CD4-positive, alpha-beta T cell (primary cell): ENCODE results near the gene DNASE1L3. TPM values are rescaled to one million over a fixed set of nuclear protein-coding genes. Genes with fewer than 3 reads are reported as not detected.

Source experiments
- ATAC-seq: fragments of 200-7000 bp; cut with Tn5 transposase; one replicate; pipeline ENCODE4 v1.10.0; 2022; ENCODE audit warnings: mild to moderate bottlenecking; ENCODE audit not compliant: poor library complexity
- CTCF ChIA-PET: fragments of 350-600 bp; sonication (Branson Sonifier 250); formaldehyde crosslinking; loops from one replicate; lab custom pipeline; 2021; ENCODE audit warnings: antibody characterized with exemption, inconsistent platforms; lab: Charles Lee
- POLR2A ChIA-PET: fragments of 350-600 bp; sonication (Branson Sonifier 250); formaldehyde crosslinking; loops from one replicate; lab custom pipeline; 2021; ENCODE audit warnings: antibody characterized with exemption, inconsistent platforms; lab: Charles Lee
- DNase-seq, 14 experiments: peaks; one replicate each; pipeline ENCODE4 v3.0.0-alpha.2; 2013 to 2020; ENCODE audit warnings: mixed read lengths in 2 of 14
- H3K27ac ChIP-seq, 2 donors: one replicate each; pipeline versions ENCODE4 v1.5.1 to v1.7.0; 2013; ENCODE audit warnings: low read length in 2 of 2, low read depth in 1 of 2, mild to moderate bottlenecking in 1 of 2
- H3K27me3 ChIP-seq, 2 experiments: 1 replicate in 1 of 2; 2 replicates in 1 of 2; pipeline versions ENCODE4 v1.6.1 to v1.7.0; 2013; ENCODE audit warnings: low read length in 2 of 2, control low read depth in 1 of 2, mild to moderate bottlenecking in 1 of 2, moderate library complexity in 1 of 2; ENCODE audit not compliant: insufficient read depth in 2 of 2, control insufficient read depth in 1 of 2
- H3K36me3 ChIP-seq: one replicate; pipeline ENCODE4 v1.6.1; 2013; ENCODE audit warnings: low read length, control low read depth; ENCODE audit not compliant: insufficient read depth
- H3K4me1 ChIP-seq: one replicate; pipeline ENCODE4 v1.6.1; 2013; ENCODE audit warnings: low read length, control low read depth; ENCODE audit not compliant: insufficient read depth
- H3K4me3 ChIP-seq: one replicate; pipeline ENCODE4 v1.5.1; 2013; ENCODE audit warnings: mild to moderate bottlenecking, low read length, moderate library complexity
- H3K9me3 ChIP-seq, 2 experiments: 1 replicate in 1 of 2; 2 replicates in 1 of 2; pipeline versions ENCODE4 v1.6.1 to v1.7.0; 2013; ENCODE audit warnings: low read length in 2 of 2, mild to moderate bottlenecking in 2 of 2, control low read depth in 1 of 2, moderate library complexity in 1 of 2; ENCODE audit not compliant: control insufficient read depth in 1 of 2, insufficient read depth in 1 of 2
- H3K27ac Mint-ChIP-seq: one replicate; pipeline ENCODE4 v1.8.0; 2020; ENCODE audit warnings: mixed read lengths
- H3K27me3 Mint-ChIP-seq: one replicate; pipeline ENCODE4 v1.8.0; 2021; ENCODE audit warnings: mixed read lengths
- H3K36me3 Mint-ChIP-seq: one replicate; pipeline ENCODE4 v1.8.0; 2021; ENCODE audit warnings: low read depth, mixed read lengths
- H3K4me1 Mint-ChIP-seq: one replicate; pipeline ENCODE4 v1.8.0; 2021; ENCODE audit warnings: low read depth, mixed read lengths
- H3K4me3 Mint-ChIP-seq: one replicate; pipeline ENCODE4 v1.8.0; 2020; ENCODE audit warnings: mild to moderate bottlenecking, mixed read lengths
- H3K9me3 Mint-ChIP-seq: one replicate; pipeline ENCODE4 v1.8.0; 2020; ENCODE audit warnings: mixed read lengths
- CTCF ChIP-seq: fragments of 200-600 bp; IDR thresholded peaks from one replicate; pipeline ENCODE4 v1.8.0; 2022; ENCODE audit warnings: antibody characterized with exemption, mild to moderate bottlenecking
- intact Hi-C, 2 experiments: fragments of 100-400 bp; cut with DNase I in 1 of 2; cut with micrococcal nuclease in 1 of 2; formaldehyde crosslinking; loops; one replicate each; pipeline versions ENCODE4 v1.15.1 to v1.9.0; 2023 to 2025; cut with DNase I, micrococcal nuclease
- total RNA-seq, 174 experiments: library from RNA in 2 of 174; stranded (reverse) in 2 of 174; gene quantifications; one replicate each; pipeline ENCODE4 v1.2.3 and lab custom pipeline; 2021 to 2026

Gene DNASE1L3
- total RNA-seq, 2 experiments from 2014 or later, result 0.53 to 0.80 TPM

- Mint-ChIP-seq H3K4me1 (no peaks in the 10 kb centered on the region), H3K36me3 (no peaks in the 10 kb centered on the region), H3K9me3 (no peaks in the 10 kb centered on the region), H3K27ac (no peak overlapping the region), H3K27me3 (peaks cover 19% of the 10 kb centered on the region), H3K4me3 (no peak overlapping the region)
- DNase-seq (no peak), ATAC-seq (no peak)
- Histone ChIP-seq H3K36me3 (no peaks in the 10 kb centered on the region), H3K4me1 (peaks cover 6% of the 10 kb centered on the region), H3K27ac (no peak overlapping the region), H3K9me3 (peaks cover 8% of the 10 kb centered on the region in 2 experiments), H3K4me3 (no peak overlapping the region), H3K27me3 (peaks cover 0 to 8% of the 10 kb centered on the region in 2 experiments)
- CTCF ChIA-PET, result no interaction called here
- POLR2A ChIA-PET, result no interaction called here
- TF ChIP-seq CTCF, result no peak
- intact Hi-C loops, result no loop called here
Measured at GRCh38 chr3:58200121-58200709, 10.6 kb downstream of the DNASE1L3 start.

DNA sequence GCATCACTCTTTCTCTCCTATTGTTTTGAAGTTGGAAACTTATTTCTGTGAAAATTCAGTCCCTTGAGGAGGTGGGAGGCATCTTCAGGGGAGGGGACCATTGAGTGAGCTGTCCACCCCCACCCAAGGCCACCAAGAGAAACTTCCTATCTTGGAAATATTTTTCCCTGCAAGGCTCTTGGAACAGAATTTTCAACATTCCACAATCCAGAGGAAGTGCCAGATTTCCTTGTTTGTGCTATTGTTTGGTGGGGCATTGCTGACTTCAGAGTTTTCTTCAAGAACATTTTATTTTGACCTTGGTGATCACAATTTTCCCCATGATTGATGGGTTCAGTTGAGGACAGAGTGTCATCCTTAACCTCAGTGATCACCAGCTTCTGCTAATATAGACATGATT, 12.0 kb downstream of the DNASE1L3 start:
- no peaks in the 10 kb centered on the region for H3K36me3 ChIP-seq
- H3K4me1 ChIP-seq, result peaks cover 6% of the 10 kb centered on the region
- peaks cover 0 to 8% of the 10 kb centered on the region in 2 experiments for H3K27me3 ChIP-seq
- DNase-seq (no peak), ATAC-seq (no peak)
- Mint-ChIP-seq H3K27me3 (peaks cover 19% of the 10 kb centered on the region), H3K36me3 (no peaks in the 10 kb centered on the region), H3K4me1 (no peaks in the 10 kb centered on the region), H3K27ac (no peak overlapping the region), H3K4me3 (no peak overlapping the region), H3K9me3 (no peaks in the 10 kb centered on the region)
- H3K27ac ChIP-seq, result no peak overlapping the region
- ChIA-PET POLR2A (no interaction called here), CTCF (no interaction called here)
- intact Hi-C loops, result no loop called here
- no peak overlapping the region for H3K4me3 ChIP-seq
- H3K9me3 ChIP-seq, result peaks cover 8% of the 10 kb centered on the region in 2 experiments
- no peak for TF ChIP-seq CTCF

DNA sequence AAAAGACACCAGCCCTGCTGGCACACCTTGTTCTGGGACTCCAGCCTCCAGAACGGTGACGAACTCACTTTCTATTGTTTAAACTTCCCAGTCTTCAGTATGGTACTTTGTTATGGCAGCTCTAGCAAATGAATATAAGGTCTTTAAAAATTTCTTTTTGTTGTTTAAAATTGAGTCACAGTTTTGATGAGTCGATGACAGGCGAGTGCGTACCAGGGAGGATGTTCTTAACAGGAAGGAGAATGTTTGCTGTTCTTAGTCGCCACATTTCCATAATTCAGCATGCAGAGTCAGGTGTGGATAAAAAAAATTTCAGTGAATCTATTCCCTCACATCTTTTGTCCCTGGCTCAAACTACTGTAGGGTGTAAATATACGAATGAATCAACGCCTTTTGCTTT, 12.4 kb downstream of the DNASE1L3 start:
- no peak for TF ChIP-seq CTCF
- Mint-ChIP-seq H3K4me3 (no peak overlapping the region), H3K9me3 (no peaks in the 10 kb centered on the region), H3K4me1 (no peaks in the 10 kb centered on the region), H3K27me3 (peaks cover 19% of the 10 kb centered on the region), H3K36me3 (no peaks in the 10 kb centered on the region), H3K27ac (no peak overlapping the region)
- DNase-seq (no peak), ATAC-seq (no peak)
- H3K4me3 ChIP-seq, result no peak overlapping the region
- peaks cover 6% of the 10 kb centered on the region for H3K4me1 ChIP-seq
- intact Hi-C loops, result no loop called here
- ChIA-PET CTCF (no interaction called here), POLR2A (no interaction called here)
- no peak overlapping the region for H3K27ac ChIP-seq
- H3K36me3 ChIP-seq, result no peaks in the 10 kb centered on the region
- peaks cover 0 to 8% of the 10 kb centered on the region in 2 experiments for H3K27me3 ChIP-seq
- H3K9me3 ChIP-seq, result peaks cover 8% of the 10 kb centered on the region in 2 experiments
